HG02852 (cell line): Measurements from ENCODE around the gene GPC6.

Source experiments
- ATAC-seq: cut with Tn5 transposase; IDR thresholded peaks from one replicate; pipeline ENCODE4 v1.9.1; 2021; ENCODE audit warnings: mild to moderate bottlenecking, moderate library complexity; ENCODE audit not compliant: unreplicated experiment

GPC6 gene

GRCh38 chr13:93810264-93810663 lies 583.7 kb downstream of the GPC6 start:
- no peak for ATAC-seq

GRCh38 chr13:93811071-93811737 lies 584.6 kb downstream of the GPC6 start:
- ATAC-seq: no peak

- ATAC-seq: no peak
These were observed 585.1 kb downstream of the GPC6 start for GRCh38 chr13:93811738-93812112.

GRCh38 chr13:93814658-93815057 lies 588.1 kb downstream of the GPC6 start:
- ATAC-seq: no peak

GRCh38 chr13:93818345-93818744 lies 591.7 kb downstream of the GPC6 start:
- no peak for ATAC-seq

GRCh38 chr13:93819331-93819890 lies 592.8 kb downstream of the GPC6 start:
- no peak for ATAC-seq

- ATAC-seq: no peak
These were observed 597.7 kb downstream of the GPC6 start for GRCh38 chr13:93824286-93824685.

GRCh38 chr13:93834051-93834450 lies 607.4 kb downstream of the GPC6 start:
- no peak for ATAC-seq

- ATAC-seq: no peak
These were observed 616.5 kb downstream of the GPC6 start for GRCh38 chr13:93843082-93843481.

- ATAC-seq: no peak
These were observed 620.6 kb downstream of the GPC6 start for GRCh38 chr13:93847162-93847561.

- ATAC-seq: no peak
These were observed 621.6 kb downstream of the GPC6 start for GRCh38 chr13:93848247-93848646.

- no peak for ATAC-seq
These were observed 624.6 kb downstream of the GPC6 start for GRCh38 chr13:93851236-93851635.

- ATAC-seq: no peak
These were observed 627.3 kb downstream of the GPC6 start for GRCh38 chr13:93853912-93854311.

GRCh38 chr13:93857126-93857525 lies 630.5 kb downstream of the GPC6 start:
- no peak for ATAC-seq

- no peak for ATAC-seq
These were observed 633.1 kb downstream of the GPC6 start for GRCh38 chr13:93859716-93860115.

GRCh38 chr13:93861818-93862217 lies 635.2 kb downstream of the GPC6 start:
- ATAC-seq: no peak

- no peak for ATAC-seq
These were observed 635.7 kb downstream of the GPC6 start for GRCh38 chr13:93862259-93862658.

- no peak for ATAC-seq
These were observed 638.6 kb downstream of the GPC6 start for GRCh38 chr13:93865235-93865634.

- no peak for ATAC-seq
These were observed 640.9 kb downstream of the GPC6 start for GRCh38 chr13:93867481-93867880.

GRCh38 chr13:93872376-93872775 lies 645.8 kb downstream of the GPC6 start:
- no peak for ATAC-seq

- ATAC-seq: no peak
These were observed 646.3 kb downstream of the GPC6 start for GRCh38 chr13:93872786-93873347.

GRCh38 chr13:93875547-93875946 lies 648.9 kb downstream of the GPC6 start:
- no peak for ATAC-seq

GRCh38 chr13:93876236-93876635 lies 649.6 kb downstream of the GPC6 start:
- no peak for ATAC-seq
